Measurements from ENCODE around the gene RBM25.
"Not testable (repeated sequence)": the region's sequence is repeated elsewhere in the genome, so short reads cannot be mapped to it uniquely, and the experiment has no call there.

Gene RBM25

DNA sequence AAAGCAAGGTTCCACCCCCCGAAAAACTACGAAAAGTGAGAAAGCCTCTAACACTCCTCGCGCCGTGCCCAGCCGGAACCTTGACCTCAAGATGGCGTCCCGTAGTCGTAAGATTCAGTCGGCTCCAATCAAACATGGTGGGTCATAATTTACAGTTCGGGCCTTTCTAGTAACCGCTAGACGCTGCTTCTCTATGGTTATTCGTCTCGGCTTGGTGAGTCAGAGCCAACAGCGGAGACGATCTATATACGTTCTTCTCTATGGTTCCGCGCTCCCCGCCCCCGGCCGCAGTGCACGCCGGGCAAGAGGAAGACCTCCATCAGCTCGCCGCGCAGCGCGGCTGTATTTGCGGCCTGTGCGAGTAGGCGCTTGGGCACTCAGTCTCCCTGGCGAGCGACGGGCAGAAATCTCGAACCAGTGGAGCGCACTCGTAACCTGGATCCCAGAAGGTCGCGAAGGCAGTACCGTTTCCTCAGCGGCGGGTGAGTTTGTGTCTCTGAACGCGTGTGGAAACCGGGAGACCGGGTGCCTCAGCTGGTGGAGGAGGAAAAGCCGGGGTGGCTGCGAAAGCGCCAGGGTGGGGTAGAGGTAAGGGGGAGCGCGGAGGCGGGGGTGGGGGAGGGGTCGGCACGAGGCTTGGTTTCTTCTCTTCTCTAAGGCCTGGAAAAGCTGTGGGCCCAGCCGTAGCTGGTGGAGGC is at the start of gene RBM25:
TSS of gene RBM25 (plus strand) at position 311 of the 698 bp plus-strand sequence. CDS start 13,108 bp downstream, outside the sequence.
- DNase-seq (ENCODE audit: low read depth): peak; percentile 99

DNA sequence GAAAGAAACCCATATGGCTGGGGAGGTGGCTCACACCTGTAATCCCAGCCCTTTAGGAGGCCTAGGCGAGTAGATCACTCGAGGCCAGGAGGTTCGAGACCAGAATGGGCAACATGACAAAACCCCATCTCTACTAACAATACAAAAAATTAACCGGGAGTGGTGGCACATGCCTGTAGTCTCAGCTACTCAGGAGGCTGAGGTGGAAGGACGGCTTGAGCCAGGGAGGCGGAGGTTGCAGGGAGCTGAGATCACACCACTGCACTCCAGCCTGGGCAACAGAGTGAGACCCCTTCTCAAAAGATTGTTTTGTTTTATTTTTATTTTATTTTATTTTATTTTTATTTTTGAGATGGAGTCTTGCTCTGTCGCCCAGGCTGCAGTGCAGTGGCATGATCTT is 47.1 kb upstream of the RBM25 start:
- not testable (repeated sequence) for DNase-seq (ENCODE audit: low read depth)

DNA sequence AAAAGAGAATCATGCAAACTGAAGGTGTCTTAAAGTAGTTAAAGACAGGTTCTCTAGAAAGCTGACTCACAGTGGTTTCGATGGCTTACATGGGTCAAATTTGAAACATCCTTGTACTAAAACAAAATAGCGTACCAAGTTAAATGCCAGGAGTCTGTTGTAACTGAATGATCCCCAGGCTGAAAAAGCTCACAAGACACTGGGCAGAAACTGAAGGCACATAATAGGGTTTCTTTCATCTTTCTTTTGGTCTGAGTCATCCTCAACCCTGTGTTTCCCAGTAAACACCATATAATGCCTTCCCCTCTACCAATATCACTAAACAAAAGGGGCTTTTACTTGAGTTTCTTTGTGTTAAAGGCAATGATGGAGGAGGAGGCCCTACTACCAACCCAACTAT is 44.2 kb upstream of the RBM25 start:
- DNase-seq (ENCODE audit: low read depth): peak; percentile 84

DNA sequence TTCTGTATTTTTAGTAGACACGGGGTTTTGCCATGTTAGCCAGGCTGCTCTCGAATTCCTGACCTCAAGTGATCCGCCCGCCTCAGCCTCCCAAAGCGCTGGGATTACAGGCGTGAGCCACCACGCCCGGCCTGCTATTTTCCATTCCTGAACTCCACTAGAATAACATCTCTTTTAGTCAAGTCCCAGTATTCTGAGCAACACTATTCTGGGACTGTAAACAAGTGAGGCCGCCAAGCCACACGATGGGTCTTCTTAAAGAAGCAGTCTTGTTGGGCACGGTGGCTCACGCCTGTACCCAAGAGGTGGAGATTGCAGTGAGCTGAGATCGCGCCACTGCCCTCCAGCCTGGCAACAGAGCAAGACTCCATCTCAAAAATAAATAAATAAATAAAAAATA is 42.8 kb upstream of the RBM25 start:
- DNase-seq (ENCODE audit: low read depth): not testable (repeated sequence)

DNA sequence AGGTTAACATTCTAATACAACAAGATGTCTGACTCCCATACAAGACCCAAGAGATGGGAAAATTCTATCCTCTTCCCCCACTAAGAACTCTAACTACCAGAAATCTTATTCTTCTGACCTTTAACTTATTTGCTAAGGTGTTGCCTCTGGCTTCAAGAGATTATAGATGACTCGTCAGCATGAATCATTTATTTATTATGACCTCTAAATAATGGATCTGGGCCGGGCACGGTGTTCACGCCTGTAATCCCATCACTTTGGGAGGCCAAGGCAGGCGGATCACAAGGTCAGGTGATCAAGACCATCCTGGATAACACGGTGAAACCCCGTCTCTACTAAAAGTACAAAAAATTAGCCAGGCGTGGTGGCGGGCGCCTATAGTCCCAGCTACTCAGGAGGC is 42.3 kb upstream of the RBM25 start:
- DNase-seq (ENCODE audit: low read depth): not testable (repeated sequence)

DNA sequence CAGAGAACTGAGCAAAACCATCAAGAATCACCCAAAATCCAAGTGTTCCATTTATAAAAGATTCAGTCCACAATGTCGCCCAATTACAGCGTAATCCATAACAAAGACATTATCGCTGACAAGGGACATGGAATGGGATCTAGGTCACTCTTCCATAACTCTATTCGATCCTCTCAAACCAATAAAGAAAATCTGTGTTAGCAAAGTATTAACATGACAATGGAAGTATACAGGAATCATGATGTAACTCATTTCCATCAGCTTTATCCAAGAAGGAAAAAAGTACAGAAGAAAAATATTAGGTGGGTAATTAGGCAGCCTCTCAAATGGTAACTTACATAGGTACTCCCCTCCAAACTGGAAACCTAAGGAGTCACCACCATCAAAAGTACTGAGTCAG is 36.3 kb upstream of the RBM25 start:
- DNase-seq (ENCODE audit: low read depth): no peak

DNA sequence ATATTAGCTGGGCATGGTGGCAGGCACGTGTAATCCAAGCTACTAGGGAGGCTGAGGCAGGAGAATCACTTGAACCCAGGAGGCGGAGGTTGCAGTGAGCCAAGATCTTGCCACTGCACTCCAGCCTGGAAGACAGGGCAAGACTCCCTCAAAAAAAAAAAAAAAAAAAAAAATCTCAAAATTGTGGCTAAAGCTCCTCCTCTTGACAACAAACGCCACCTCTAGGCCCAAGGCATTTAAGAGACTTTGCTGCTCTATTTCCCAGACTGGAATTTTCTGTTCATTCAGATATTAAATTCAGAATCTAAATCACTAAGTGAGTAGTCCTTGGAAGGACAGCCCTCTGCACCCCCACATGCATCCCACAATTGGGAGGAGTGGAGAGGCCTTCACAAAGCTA is 32.8 kb upstream of the RBM25 start:
- no peak for DNase-seq (ENCODE audit: low read depth)

DNA sequence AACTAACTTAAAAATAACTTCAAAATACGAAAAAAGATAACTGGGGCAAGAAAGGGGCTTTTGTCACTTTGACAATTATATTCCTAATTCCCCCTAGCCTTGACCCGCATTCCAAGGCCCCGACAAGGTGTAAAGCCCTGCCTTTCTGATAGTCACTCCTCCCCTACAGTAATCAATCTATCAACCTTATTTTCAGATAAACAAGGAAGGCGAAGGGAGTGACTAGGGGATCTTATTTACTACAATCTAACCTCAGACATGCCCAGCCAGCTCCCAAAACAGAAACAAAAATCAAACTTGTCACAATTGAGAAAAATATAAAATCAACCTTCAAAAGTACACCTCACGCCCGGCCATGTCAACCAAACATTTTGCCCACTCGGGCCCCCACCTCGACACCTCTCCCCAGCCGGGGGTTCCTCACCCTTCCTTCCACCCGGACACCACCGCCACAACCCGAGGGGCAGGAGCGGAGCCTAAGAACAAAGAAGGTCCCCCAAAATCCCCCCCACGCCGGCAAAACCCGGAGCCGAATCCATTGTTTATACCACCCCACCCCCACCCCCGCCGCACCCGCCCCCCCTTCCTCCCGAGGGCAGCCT is 32.0 kb upstream of the RBM25 start:
- DNase-seq (ENCODE audit: low read depth): no peak

DNA sequence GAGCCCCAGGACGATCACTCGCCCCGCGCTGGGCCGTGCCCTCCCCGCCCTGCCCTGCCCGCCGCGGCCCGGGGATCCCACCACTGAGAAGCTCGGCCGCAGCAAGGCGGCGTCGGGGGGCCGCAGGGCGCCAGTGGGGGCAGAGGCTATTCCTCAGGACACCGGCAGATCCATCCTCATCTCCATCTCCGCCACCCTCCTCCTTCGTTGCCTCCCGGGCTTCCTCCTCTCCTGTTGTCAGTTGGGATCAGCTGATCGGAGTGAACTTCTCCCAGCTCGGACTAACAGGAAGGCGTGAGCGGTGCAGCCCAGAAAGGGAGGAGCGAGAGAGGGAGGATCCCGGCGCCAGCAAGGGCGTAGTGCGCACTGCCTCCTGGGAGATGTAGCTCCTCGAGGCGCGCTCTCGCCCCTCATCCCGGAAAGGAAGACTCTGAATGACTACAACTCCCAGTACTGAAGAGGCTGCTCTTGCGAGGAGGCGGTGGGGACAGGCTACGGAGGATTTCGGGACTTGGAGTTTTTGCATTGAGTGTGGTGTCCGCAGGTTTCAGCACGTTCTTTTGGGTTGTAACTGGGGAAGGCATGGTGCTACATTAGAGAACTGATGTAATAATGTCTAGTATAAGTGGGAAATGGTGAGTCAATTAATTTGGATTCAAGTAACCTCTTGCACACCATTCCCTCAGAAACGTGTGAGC is 31.3 kb upstream of the RBM25 start, which contains the start of gene ZFYVE1:
TSS of gene ZFYVE1 (minus strand) at position 262 of the 698 bp plus-strand sequence. CDS start 2,598 bp downstream, outside the sequence.
- peak; percentile 99 for DNase-seq (ENCODE audit: low read depth)

DNA sequence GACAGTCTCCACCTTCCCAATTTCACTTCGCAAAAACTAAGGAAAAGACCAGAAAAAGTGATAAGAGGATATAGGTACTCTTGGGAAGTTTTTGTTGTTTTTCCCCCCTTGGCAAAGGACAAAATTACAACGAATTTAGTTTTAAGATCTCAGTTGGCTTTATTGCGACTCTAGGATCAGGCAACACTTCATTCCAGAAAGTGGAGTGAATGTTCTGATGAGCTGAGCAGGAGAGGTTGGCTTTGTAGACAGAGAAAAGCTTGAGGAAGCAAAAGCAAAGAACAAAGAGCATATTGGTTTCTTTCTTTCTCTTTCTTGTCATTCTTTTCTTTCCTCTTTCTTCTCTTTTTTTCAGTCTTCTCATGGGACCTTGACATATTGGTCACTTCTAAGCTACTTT is 30.8 kb upstream of the RBM25 start:
- DNase-seq (ENCODE audit: low read depth): no peak

DNA sequence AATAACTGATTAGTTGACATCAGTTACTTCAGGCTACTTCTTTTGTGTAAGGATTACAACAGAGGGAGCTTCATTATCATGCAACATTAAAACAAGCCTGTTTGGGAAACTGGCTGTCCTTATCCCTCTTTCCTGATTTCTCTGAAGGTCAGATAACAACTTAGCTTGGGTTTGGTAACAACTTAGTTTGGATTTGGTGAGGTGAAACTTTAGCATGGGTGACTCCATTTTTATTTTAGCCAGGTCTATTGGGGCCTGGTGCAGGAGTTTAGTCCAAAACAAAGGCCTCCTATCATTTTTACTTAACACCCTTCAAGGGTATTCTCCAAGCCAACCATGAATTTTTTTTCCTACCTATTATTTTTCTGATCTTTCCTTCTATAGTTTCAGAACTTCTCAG is 30.4 kb upstream of the RBM25 start:
- DNase-seq (ENCODE audit: low read depth): no peak

DNA sequence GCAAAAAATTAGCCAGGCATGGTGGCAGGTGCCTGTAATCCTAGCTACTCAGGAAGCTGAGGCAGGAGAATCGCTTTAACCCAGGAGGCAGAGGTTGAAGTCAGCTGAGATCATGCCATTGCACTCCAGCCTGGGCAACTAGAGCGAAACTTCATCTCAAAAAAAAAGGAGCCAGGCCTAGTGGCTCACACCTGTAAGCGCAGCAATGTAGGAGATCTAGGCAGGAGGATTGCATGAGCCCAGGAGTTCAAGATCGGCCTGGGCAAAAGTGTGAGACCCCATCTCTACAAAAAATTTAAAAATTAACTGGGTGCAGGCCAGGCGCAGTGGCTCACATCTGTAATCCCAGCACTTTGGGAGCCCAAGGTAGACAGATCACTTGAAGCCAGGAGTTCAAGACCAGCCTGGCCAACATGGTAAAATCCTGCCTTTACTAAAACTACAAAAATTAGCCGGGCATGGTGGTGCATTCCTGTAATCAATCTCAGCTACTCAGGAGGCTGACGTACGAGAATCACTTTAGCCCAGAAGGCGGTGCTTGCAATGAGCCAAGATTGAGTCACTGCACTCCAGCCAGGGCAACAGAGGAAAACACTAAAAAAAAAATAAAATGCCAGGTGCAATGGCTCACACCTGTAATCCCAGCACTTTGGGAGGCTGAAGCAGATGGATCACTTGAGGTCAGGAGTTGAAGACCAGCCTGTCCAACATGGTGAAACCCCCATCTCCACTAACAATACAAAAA is 21.5 kb upstream of the RBM25 start:
- peak; percentile 48 for DNase-seq (ENCODE audit: low read depth)

DNA sequence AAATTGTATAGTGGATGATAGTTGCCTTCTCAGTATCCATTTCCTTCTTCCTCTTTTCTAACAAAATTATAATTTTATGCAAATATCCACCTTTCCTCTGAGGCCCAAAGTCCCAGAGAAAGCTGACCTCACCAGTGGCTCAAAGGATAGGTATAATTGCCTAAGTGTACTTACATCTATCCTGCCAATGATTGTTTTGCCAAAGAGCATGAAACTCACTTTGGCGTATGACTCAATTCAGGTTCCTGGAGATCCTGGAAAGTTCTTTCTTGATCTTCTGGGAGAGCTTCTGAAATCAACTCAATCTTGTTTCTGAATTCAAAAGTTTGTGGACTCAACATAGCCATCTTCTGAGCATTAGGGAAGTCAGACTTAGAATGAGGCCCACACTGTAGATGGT is 10.5 kb upstream of the RBM25 start:
- DNase-seq (ENCODE audit: low read depth): no peak

DNA sequence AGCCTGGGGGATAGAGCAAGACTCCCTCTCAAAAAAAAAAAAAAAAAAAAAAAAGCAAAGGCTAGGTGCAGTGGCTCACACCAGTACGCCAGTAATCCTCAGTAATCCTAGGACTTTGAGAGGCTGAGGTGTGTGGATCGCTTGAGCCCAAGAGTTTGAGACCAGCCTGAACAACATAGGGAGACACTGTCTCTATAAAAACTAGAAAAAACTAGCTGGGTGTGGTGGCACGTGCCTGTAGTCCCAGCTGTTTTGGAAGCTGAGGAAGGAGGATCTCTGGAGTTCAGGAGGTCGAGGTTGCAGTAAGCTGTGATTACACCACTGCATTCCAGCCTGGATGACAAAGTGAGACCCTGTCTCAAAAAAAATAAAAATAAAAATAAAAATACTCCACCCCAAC is 8.9 kb upstream of the RBM25 start:
- DNase-seq (ENCODE audit: low read depth): peak; percentile 16

DNA sequence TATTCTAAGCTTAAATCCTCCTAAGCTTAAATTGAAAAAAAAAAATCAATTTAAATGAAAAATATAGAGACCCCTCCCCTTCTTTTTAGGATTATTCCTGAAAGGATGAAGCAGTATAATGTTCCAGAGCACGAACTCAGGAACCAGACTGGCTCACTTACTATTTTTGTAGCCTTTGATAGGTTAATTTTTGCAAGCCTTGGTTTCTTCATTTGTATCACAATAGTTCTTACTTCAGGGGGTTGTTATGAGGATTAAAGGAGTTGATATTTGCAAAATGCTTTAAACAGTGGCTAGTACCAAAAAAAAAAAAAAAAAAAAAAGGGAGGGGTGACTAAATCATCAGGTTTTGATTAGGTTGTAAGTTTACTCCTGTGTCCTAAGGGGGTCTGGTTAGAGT is 3.1 kb upstream of the RBM25 start:
- no peak for DNase-seq (ENCODE audit: low read depth)

DNA sequence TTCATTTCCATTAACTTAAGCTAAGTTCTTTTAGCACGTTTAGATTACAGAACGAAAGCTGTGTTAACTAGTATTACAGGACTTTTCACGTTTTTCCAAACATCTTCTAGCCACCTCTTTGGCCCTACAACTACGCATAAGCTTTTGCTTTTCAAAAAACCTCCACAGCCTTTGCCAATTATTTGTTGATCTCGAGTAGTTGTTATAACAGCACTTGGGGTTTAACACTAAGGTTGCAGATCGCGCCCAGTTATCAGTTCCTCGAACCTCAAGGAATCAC is 450 bp upstream of the RBM25 start:
- DNase-seq (ENCODE audit: low read depth): no peak

DNA sequence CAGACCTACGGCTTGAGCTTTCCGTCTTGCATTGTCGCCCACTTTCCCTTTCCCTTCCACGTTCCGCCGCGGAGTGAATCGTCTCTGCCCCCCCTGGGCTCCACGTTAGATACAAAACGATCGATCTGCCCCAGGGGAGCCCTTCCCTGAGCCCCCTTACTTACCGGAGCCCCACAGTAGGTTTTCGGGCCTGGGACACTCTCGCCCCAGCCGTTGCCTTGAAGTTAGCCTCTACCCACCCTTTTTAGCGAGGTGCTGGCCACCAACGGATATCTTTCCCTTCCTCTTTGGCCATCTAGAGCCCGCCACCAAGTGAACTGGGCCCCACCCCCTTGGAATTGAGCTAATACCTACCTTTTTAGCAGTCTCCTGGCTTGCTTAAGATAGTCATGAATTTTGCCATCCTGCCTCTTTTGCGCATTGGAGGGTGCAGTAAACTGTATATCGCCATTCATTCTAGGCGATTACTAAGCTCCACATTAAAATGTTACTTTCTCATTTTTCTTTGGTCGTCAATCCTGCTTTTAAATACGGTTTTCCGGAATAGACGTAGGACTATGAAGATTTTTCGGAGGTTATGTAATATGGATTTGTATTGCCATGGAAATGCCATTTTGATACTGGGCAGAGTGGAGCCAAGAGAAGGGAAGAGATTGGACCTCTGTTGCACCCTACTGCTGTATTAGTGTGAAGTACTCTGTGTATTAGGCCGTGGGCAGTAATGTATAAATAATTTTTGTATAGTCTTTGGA is 764 bp downstream of the RBM25 start:
- DNase-seq (ENCODE audit: low read depth): peak; percentile 64

DNA sequence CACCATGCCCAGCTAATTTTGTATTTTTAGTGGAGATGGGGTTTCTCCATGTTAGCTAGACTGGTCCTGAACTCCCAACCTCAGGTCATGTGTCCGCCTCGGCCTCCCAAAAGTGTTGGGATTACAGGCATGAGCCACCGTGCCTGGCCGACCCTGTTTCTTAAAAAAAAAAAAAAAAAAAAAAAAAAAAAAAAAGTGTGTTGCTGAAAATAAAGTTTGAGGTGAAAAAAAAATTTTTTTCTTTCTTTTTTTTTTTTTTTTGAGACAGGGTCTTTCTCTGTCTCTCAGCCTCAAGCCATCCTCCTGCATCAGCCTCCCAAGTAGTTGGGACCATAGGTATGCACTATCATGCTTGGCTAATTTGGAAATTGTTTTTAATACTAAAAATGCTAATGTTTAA is 11.3 kb downstream of the RBM25 start:
- DNase-seq (ENCODE audit: low read depth): no peak

DNA sequence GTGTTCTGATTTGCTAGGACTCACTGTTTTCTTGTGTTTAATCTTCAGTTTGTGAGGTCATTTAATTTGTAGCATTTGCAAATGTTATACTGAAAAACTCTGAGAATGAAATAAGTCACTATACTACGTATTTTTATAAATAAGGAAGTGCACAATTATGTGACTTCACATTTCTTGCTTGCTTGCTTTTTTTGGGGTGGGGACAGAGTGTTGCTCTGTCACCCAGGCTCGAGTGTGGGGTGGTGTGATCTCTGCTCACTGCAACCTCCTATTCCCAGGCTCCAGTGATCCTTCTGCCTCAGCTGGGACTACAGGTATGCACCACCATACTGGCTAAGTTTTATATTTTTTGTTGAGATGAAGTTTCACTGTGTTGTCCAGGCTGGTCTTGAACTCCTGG is 32.7 kb downstream of the RBM25 start:
- no peak for DNase-seq (ENCODE audit: low read depth)

DNA sequence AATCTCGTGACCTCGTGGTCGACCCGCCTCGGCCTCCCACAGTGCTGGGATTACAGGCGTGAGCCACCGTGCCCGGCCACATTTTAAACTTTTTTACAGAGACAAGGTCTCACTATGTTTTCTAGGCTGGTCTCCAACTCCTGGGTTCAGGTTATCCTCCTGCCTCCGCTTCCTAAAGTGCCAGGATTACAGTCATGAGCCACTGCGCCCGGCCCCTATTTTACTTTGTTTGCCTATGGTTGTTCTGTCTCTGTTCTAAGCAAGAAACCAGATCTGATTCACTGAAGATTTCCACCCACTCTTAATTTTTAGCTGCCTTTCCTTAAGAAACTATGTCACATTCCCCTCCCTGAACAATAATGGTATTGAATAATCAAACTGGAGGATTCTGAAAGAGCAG is 39.1 kb downstream of the RBM25 start:
- DNase-seq (ENCODE audit: low read depth): no peak

DNA sequence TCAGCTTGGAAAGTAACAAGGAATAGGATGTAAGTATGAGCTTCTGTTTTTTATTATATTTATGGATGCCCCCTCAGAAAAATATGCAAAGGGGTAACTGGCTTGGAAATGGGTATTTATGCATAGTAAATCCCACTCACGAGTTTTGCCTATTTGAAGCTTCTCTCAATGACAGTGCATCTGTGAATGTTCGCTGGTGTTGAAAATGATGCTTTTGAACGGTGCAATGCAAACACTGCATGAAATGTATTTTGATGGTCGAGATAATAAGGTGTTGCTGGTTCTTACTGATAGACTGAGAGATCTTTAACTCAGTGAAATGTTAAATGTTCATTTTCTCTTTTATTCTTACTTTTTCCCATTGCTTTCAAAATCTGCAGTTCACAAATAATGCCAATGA is 42.0 kb downstream of the RBM25 start:
- DNase-seq (ENCODE audit: low read depth): no peak
